ENCODE results near the gene PAIP2. TPM values are rescaled to one million over a fixed set of nuclear protein-coding genes. Genes with fewer than 3 reads are reported as not detected.

Gene PAIP2
- total RNA-seq, 1 donor from 2014 or later: 88.2 TPM

- no peak for DNase-seq (ENCODE audit: low spot score in 2 of 2, unreplicated experiment in 2 of 2)
- peaks cover 13% of the 10 kb centered on the region for H3K4me1 Mint-ChIP-seq
- peaks cover 42% of the 10 kb centered on the region for H3K27me3 Mint-ChIP-seq (ENCODE audit: low read depth)
- H3K36me3 Mint-ChIP-seq: no peaks in the 10 kb centered on the region
- H3K4me3 Mint-ChIP-seq: no peak within 1 kb of the TSS
- H3K27ac Mint-ChIP-seq: no peak within 1 kb of the TSS
- no peak for TF ChIP-seq CTCF (IDR thresholded peaks at IDR 0.05; ENCODE audit: unreplicated experiment)
- H3K9me3 Mint-ChIP-seq: no peaks in the 10 kb centered on the region
Observed at GRCh38 chr5:139389701-139390638, 48.3 kb downstream of the PAIP2 start, which contains the start of gene MZB1. Gene MZB1 (minus strand): TSS chr5:139389913. CDS start chr5:139389856, 57 bp downstream.

- no peak for TF ChIP-seq CTCF (IDR thresholded peaks at IDR 0.05; ENCODE audit: unreplicated experiment)
- Mint-ChIP-seq H3K27ac (no peak overlapping the region), H3K9me3 (no peaks in the 10 kb centered on the region), H3K27me3 (ENCODE audit: low read depth) (peaks cover 51% of the 10 kb centered on the region), H3K36me3 (no peaks in the 10 kb centered on the region), H3K4me1 (peaks cover 10% of the 10 kb centered on the region), H3K4me3 (no peak overlapping the region)
- no peak for DNase-seq (ENCODE audit: low spot score in 2 of 2, unreplicated experiment in 2 of 2)
Observed at GRCh38 chr5:139390639-139391569, 49.2 kb downstream of the PAIP2 start.

GRCh38 chr5:139391570-139392323 is 50.1 kb downstream of the PAIP2 start:
- H3K4me1 Mint-ChIP-seq: peaks cover 10% of the 10 kb centered on the region
- no peak overlapping the region for H3K27ac Mint-ChIP-seq
- H3K27me3 Mint-ChIP-seq (ENCODE audit: low read depth): peaks cover 58% of the 10 kb centered on the region
- no peak for DNase-seq (ENCODE audit: low spot score in 2 of 2, unreplicated experiment in 2 of 2)
- no peak for TF ChIP-seq CTCF (IDR thresholded peaks at IDR 0.05; ENCODE audit: unreplicated experiment)
- peak overlapping the region; percentile 46 for H3K4me3 Mint-ChIP-seq
- H3K36me3 Mint-ChIP-seq: no peaks in the 10 kb centered on the region
- no peaks in the 10 kb centered on the region for H3K9me3 Mint-ChIP-seq

GRCh38 chr5:139392324-139392677 is 50.6 kb downstream of the PAIP2 start:
- Mint-ChIP-seq H3K27me3 (ENCODE audit: low read depth) (peaks cover 61% of the 10 kb centered on the region), H3K4me1 (peaks cover 13% of the 10 kb centered on the region), H3K9me3 (no peaks in the 10 kb centered on the region), H3K36me3 (no peaks in the 10 kb centered on the region), H3K27ac (no peak overlapping the region), H3K4me3 (no peak overlapping the region)
- no peak for TF ChIP-seq CTCF (IDR thresholded peaks at IDR 0.05; ENCODE audit: unreplicated experiment)
- DNase-seq (ENCODE audit: low spot score in 2 of 2, unreplicated experiment in 2 of 2): no peak
